ENCODE data around the gene RNF183. TPM values are rescaled to one million over a fixed set of nuclear protein-coding genes. Genes with fewer than 3 reads are reported as not detected.

RNF183 gene
- total RNA-seq, 3 donors from 2014 or later (not counting 1 experiment from before 2014, with no cell fraction given) = not detected

DNA sequence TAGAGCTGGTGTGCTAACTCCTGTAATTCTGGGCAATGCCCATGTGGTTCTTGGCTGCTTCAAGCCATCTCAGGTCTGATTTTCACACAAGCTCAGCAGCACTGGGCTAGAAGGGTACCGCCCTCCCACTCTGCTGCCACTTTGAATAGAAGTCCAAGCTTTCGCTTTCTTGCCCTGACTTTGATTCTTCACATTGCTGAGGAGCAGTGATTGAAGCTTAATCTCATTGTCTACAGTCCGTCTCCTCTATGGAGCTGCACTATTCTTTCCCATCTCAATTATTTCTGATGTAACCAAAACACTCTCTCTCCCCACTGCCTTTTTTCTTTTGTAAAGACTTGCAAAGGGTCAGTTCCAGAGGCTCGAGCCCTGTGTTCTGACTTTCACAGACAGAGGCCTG is 12.9 kb upstream of the RNF183 start:
- no peak for DNase-seq
- no peak overlapping the region for H3K27ac ChIP-seq (ENCODE audit: low read length)
- ATAC-seq = no peak
- no peaks in the 10 kb centered on the region for H3K4me1 ChIP-seq (ENCODE audit: control insufficient read depth, insufficient read depth, low read length)
- Mint-ChIP-seq H3K4me3 (no peak overlapping the region), H3K9me3 (no peaks in the 10 kb centered on the region), H3K4me1 (no peaks in the 10 kb centered on the region), H3K36me3 (no peaks in the 10 kb centered on the region), H3K27me3 (ENCODE audit: low read depth in 2 of 2) (peaks cover 3 to 8% of the 10 kb centered on the region in 2 donors), H3K27ac (no peak overlapping the region)
- TF ChIP-seq, protein P1, sequence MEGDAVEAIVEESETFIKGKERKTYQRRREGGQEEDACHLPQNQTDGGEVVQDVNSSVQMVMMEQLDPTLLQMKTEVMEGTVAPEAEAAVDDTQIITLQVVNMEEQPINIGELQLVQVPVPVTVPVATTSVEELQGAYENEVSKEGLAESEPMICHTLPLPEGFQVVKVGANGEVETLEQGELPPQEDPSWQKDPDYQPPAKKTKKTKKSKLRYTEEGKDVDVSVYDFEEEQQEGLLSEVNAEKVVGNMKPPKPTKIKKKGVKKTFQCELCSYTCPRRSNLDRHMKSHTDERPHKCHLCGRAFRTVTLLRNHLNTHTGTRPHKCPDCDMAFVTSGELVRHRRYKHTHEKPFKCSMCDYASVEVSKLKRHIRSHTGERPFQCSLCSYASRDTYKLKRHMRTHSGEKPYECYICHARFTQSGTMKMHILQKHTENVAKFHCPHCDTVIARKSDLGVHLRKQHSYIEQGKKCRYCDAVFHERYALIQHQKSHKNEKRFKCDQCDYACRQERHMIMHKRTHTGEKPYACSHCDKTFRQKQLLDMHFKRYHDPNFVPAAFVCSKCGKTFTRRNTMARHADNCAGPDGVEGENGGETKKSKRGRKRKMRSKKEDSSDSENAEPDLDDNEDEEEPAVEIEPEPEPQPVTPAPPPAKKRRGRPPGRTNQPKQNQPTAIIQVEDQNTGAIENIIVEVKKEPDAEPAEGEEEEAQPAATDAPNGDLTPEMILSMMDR (IDR thresholded peaks at IDR 0.05) = no peak
- H3K4me3 ChIP-seq (ENCODE audit: low read length) = no peak overlapping the region
- intact Hi-C loops (cut with micrococcal nuclease) = no loop called here
- H3K36me3 ChIP-seq (ENCODE audit: control insufficient read depth, insufficient read depth, low read length) = no peaks in the 10 kb centered on the region
- WGBS (ENCODE audit: insufficient coverage) = 94% methylated on average over 4 of the region's 4 CpGs
- H3K27me3 ChIP-seq (ENCODE audit: control insufficient read depth, insufficient read depth, low read length) = no peaks in the 10 kb centered on the region
- H3K9me3 ChIP-seq (ENCODE audit: control insufficient read depth, insufficient read depth, low read length) = no peaks in the 10 kb centered on the region

DNA sequence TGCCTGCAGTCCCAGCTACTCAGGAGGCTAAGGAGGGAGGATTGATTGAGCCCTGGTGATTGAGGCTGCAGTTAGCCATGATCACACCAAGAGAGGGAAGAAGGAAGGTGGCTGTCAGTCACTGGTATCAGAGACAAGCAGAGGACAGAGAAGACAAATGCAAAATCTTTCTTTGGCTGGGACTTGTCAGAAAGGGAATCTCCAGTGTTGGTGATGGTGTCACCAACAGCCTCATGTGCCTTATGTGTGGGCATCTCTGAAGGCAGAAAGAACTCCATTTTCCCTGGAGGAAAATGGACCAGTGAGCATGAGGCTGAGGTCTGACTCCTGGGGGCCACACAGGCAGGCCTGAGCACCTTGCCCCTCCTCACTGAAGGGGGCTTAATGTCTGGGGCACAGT is 12.1 kb upstream of the RNF183 start:
- DNase-seq (no peak), ATAC-seq (no peak)
- H3K27ac ChIP-seq (ENCODE audit: low read length) = no peak overlapping the region
- TF ChIP-seq, protein P1 (IDR thresholded peaks at IDR 0.05) = no peak
- no peak overlapping the region for H3K4me3 Mint-ChIP-seq
- no peaks in the 10 kb centered on the region for H3K4me1 Mint-ChIP-seq
- H3K27me3 Mint-ChIP-seq (ENCODE audit: low read depth in 2 of 2) = peaks cover 3 to 8% of the 10 kb centered on the region in 2 donors
- H3K9me3 Mint-ChIP-seq = no peaks in the 10 kb centered on the region
- intact Hi-C loops (cut with micrococcal nuclease) = no loop called here
- H3K36me3 ChIP-seq (ENCODE audit: control insufficient read depth, insufficient read depth, low read length) = no peaks in the 10 kb centered on the region
- H3K27me3 ChIP-seq (ENCODE audit: control insufficient read depth, insufficient read depth, low read length) = no peaks in the 10 kb centered on the region
- H3K4me3 ChIP-seq (ENCODE audit: low read length) = no peak overlapping the region
- H3K27ac Mint-ChIP-seq = no peak overlapping the region
- no peaks in the 10 kb centered on the region for H3K4me1 ChIP-seq (ENCODE audit: control insufficient read depth, insufficient read depth, low read length)
- no peaks in the 10 kb centered on the region for H3K36me3 Mint-ChIP-seq
- H3K9me3 ChIP-seq (ENCODE audit: control insufficient read depth, insufficient read depth, low read length) = no peaks in the 10 kb centered on the region

DNA sequence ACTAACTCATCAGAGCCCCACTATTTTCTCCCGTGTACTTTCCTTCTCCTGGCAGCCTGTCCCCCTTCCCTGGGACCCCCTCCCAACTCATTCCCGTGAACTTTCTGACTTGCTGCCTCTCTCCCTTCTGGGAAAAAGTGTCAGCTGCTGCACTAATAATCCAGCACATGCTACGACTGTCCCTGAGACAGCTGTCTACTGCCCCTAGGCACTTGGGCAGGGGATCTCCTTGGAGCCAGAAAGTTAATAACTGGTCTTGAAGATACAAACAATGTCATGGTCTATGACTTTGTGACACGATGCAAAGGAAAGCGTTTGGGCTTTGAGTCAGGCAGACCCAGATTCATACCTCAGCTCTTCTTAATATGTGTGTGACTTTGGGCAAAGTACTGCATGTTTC is 10.1 kb upstream of the RNF183 start:
- TF ChIP-seq, protein P1 (IDR thresholded peaks at IDR 0.05) = no peak
- Mint-ChIP-seq H3K27me3 (ENCODE audit: low read depth in 2 of 2) (peaks cover 3 to 8% of the 10 kb centered on the region in 2 donors), H3K36me3 (no peaks in the 10 kb centered on the region), H3K4me3 (no peak overlapping the region), H3K27ac (no peak overlapping the region), H3K4me1 (no peaks in the 10 kb centered on the region), H3K9me3 (no peaks in the 10 kb centered on the region)
- H3K4me3 ChIP-seq (ENCODE audit: low read length) = no peak overlapping the region
- H3K27ac ChIP-seq (ENCODE audit: low read length) = no peak overlapping the region
- WGBS (ENCODE audit: insufficient coverage) = 94% methylated on average over 5 of the region's 5 CpGs
- DNase-seq (no peak), ATAC-seq (no peak)
- H3K4me1 ChIP-seq (ENCODE audit: control insufficient read depth, insufficient read depth, low read length) = no peaks in the 10 kb centered on the region
- H3K36me3 ChIP-seq (ENCODE audit: control insufficient read depth, insufficient read depth, low read length) = no peaks in the 10 kb centered on the region
- no peaks in the 10 kb centered on the region for H3K27me3 ChIP-seq (ENCODE audit: control insufficient read depth, insufficient read depth, low read length)
- intact Hi-C loops (cut with micrococcal nuclease) = no loop called here
- H3K9me3 ChIP-seq (ENCODE audit: control insufficient read depth, insufficient read depth, low read length) = no peaks in the 10 kb centered on the region

DNA sequence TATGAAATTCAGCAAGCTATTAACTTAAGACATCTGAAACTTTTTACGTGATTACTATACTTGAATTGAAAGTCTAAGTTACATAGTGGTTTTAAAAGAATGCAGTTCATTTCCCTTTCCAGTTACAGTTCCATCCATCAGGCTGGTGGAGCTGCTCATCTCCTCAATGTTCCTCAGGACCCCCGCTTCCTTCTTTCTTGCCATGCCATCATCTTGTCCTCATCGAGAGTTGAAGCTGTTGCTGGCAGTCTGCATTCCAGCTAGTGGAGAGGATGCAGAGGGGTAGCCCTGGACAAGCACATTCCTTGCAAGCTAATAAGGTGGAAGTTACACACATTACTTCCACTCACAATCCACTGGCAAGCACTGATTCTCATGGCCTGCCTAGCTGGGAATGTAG is 8.8 kb upstream of the RNF183 start:
- peaks cover 3 to 8% of the 10 kb centered on the region in 2 donors for H3K27me3 Mint-ChIP-seq (ENCODE audit: low read depth in 2 of 2)
- ATAC-seq (no peak), DNase-seq (no peak)
- no peak overlapping the region for H3K4me3 ChIP-seq (ENCODE audit: low read length)
- TF ChIP-seq, protein P1 (IDR thresholded peaks at IDR 0.05) = no peak
- no peak overlapping the region for H3K27ac Mint-ChIP-seq
- no peaks in the 10 kb centered on the region for H3K4me1 Mint-ChIP-seq
- no peaks in the 10 kb centered on the region for H3K9me3 Mint-ChIP-seq
- H3K4me3 Mint-ChIP-seq = no peak overlapping the region
- no peaks in the 10 kb centered on the region for H3K9me3 ChIP-seq (ENCODE audit: control insufficient read depth, insufficient read depth, low read length)
- H3K36me3 ChIP-seq (ENCODE audit: control insufficient read depth, insufficient read depth, low read length) = no peaks in the 10 kb centered on the region
- no peaks in the 10 kb centered on the region for H3K27me3 ChIP-seq (ENCODE audit: control insufficient read depth, insufficient read depth, low read length)
- H3K27ac ChIP-seq (ENCODE audit: low read length) = no peak overlapping the region
- H3K4me1 ChIP-seq (ENCODE audit: control insufficient read depth, insufficient read depth, low read length) = no peaks in the 10 kb centered on the region
- H3K36me3 Mint-ChIP-seq = no peaks in the 10 kb centered on the region
- intact Hi-C loops (cut with micrococcal nuclease) = no loop called here
- 100% methylated on average over 2 of the region's 3 CpGs for WGBS (ENCODE audit: insufficient coverage)
